Measurements from ENCODE around the gene KIF1B. TPM values are rescaled to one million over a fixed set of nuclear protein-coding genes. Genes with fewer than 3 reads are reported as not detected.
A peak's percentile ranks its signal among the peaks of the same experiment; 100 is the strongest.

Gene KIF1B
- total RNA-seq, 1 donor from 2014 or later: 35.5 TPM

- intact Hi-C loops (cut with DNase I): no loop called here
- peaks cover 19% of the 10 kb centered on the region for H3K36me3 ChIP-seq
- peak overlapping the region; percentile 93 for H3K27ac ChIP-seq
- ATAC-seq (peak; percentile 28), DNase-seq (peak; percentile 83)
- TF ChIP-seq CTCF (IDR thresholded peaks at IDR 0.05): no peak
- H3K4me3 ChIP-seq: peak overlapping the region; percentile 96
- H3K27me3 ChIP-seq: no peaks in the 10 kb centered on the region
- no peaks in the 10 kb centered on the region for H3K9me3 ChIP-seq
- H3K4me1 ChIP-seq: peaks cover 16% of the 10 kb centered on the region
These were observed 189.1 kb downstream of the KIF1B start for GRCh38 chr1:10399444-10399941.

GRCh38 chr1:10400013-10400412 lies 189.6 kb downstream of the KIF1B start:
- no peaks in the 10 kb centered on the region for H3K9me3 ChIP-seq
- TF ChIP-seq CTCF (IDR thresholded peaks at IDR 0.05): no peak
- intact Hi-C loops (cut with DNase I): no loop called here
- DNase-seq (no peak), ATAC-seq (no peak)
- H3K27ac ChIP-seq: peak overlapping the region; percentile 93
- H3K4me1 ChIP-seq: peaks cover 16% of the 10 kb centered on the region
- H3K36me3 ChIP-seq: peaks cover 25% of the 10 kb centered on the region
- H3K27me3 ChIP-seq: no peaks in the 10 kb centered on the region
- peak overlapping the region; percentile 96 for H3K4me3 ChIP-seq

- Histone ChIP-seq H3K4me1 (peaks cover 16% of the 10 kb centered on the region), H3K9me3 (no peaks in the 10 kb centered on the region), H3K4me3 (no peak overlapping the region), H3K27ac (peak overlapping the region; percentile 49), H3K27me3 (no peaks in the 10 kb centered on the region), H3K36me3 (peaks cover 37% of the 10 kb centered on the region)
- DNase-seq (no peak), ATAC-seq (no peak)
- no peak for TF ChIP-seq CTCF (IDR thresholded peaks at IDR 0.05)
- intact Hi-C loops (cut with DNase I): no loop called here
These were observed 190.9 kb downstream of the KIF1B start for GRCh38 chr1:10401281-10401680.

- DNase-seq (no peak), ATAC-seq (no peak)
- intact Hi-C loops (cut with DNase I): no loop called here
- no peak overlapping the region for H3K27ac ChIP-seq
- H3K9me3 ChIP-seq: no peaks in the 10 kb centered on the region
- H3K36me3 ChIP-seq: peaks cover 52% of the 10 kb centered on the region
- H3K4me1 ChIP-seq: peaks cover 16% of the 10 kb centered on the region
- TF ChIP-seq CTCF (IDR thresholded peaks at IDR 0.05): no peak
- no peak overlapping the region for H3K4me3 ChIP-seq
- H3K27me3 ChIP-seq: no peaks in the 10 kb centered on the region
These were observed 192.4 kb downstream of the KIF1B start for GRCh38 chr1:10402729-10403274.

GRCh38 chr1:10407201-10407600 lies 196.8 kb downstream of the KIF1B start:
- peaks cover 96% of the 10 kb centered on the region for H3K36me3 ChIP-seq
- ATAC-seq (no peak), DNase-seq (no peak)
- H3K27ac ChIP-seq: no peak overlapping the region
- H3K4me3 ChIP-seq: no peak overlapping the region
- H3K27me3 ChIP-seq: no peaks in the 10 kb centered on the region
- H3K4me1 ChIP-seq: no peaks in the 10 kb centered on the region
- no peak for TF ChIP-seq CTCF (IDR thresholded peaks at IDR 0.05)
- intact Hi-C loops (cut with DNase I): no loop called here
- no peaks in the 10 kb centered on the region for H3K9me3 ChIP-seq
